Esophagus squamous epithelium (tissue), 4 donors: Measurements from ENCODE around the gene WDR31.

Experiments used
- POLR2A ChIP-seq, 4 donors: fragments of 450-650 bp; IDR thresholded peaks; one replicate each; pipeline ENCODE4 v1.6.1; 2017; ENCODE audit warnings: antibody characterized with exemption in 4 of 4, mild to moderate bottlenecking in 4 of 4, moderate library complexity in 3 of 4
- TF ChIP-seq, protein P1 (sequence below), 6 experiments: fragments of 450-650 bp in 4 of 6; fragments of 200-600 bp in 2 of 6; sonication (generic) in 2 of 6; IDR thresholded peaks; one replicate each; pipeline ENCODE4 v1.5.1; 2016 to 2019; ENCODE audit warnings: antibody characterized with exemption in 6 of 6, mild to moderate bottlenecking in 4 of 6, moderate library complexity in 4 of 6

DNA sequence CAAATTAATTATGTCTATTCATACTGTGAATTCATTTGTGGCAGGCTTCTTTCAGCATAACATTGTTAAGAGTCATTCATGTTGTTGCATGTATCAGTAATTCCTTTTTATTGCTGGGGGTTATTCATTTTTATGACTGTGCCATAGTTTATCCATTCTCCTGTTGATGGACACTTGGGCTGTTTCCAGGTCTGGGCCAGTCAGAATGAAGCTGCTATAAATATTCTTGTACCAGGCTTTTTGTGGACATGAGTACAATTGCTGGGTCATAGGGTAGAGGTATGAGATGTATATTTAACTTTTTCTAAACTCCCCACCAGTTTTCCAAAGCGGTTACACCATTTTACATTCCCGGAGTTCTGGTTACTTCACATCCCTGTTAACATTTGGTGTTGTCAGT is 51.0 kb downstream of the WDR31 start:
- TF ChIP-seq, protein P1, sequence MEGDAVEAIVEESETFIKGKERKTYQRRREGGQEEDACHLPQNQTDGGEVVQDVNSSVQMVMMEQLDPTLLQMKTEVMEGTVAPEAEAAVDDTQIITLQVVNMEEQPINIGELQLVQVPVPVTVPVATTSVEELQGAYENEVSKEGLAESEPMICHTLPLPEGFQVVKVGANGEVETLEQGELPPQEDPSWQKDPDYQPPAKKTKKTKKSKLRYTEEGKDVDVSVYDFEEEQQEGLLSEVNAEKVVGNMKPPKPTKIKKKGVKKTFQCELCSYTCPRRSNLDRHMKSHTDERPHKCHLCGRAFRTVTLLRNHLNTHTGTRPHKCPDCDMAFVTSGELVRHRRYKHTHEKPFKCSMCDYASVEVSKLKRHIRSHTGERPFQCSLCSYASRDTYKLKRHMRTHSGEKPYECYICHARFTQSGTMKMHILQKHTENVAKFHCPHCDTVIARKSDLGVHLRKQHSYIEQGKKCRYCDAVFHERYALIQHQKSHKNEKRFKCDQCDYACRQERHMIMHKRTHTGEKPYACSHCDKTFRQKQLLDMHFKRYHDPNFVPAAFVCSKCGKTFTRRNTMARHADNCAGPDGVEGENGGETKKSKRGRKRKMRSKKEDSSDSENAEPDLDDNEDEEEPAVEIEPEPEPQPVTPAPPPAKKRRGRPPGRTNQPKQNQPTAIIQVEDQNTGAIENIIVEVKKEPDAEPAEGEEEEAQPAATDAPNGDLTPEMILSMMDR (IDR thresholded peaks at IDR 0.05) = no peak
- no peak for TF ChIP-seq POLR2A (IDR thresholded peaks at IDR 0.05)
